GM06990 (cell line): ENCODE results near the gene KRTAP3-1.

Source experiments
- DNase-seq: peaks from one replicate; pipeline ENCODE4 v3.0.0-alpha.2; 2011; ENCODE audit not compliant: insufficient read length; ENCODE audit errors: extremely low read depth
- H3K27me3 ChIP-seq: replicated peaks from 2 replicates; pipeline ENCODE4 v1.6.0; 2011; ENCODE audit warnings: low read length; ENCODE audit not compliant: control insufficient read depth, insufficient read depth
- H3K36me3 ChIP-seq: 2 replicates; pipeline ENCODE4 v1.5.1; 2011; ENCODE audit warnings: low read length; ENCODE audit not compliant: control insufficient read depth, insufficient read depth
- H3K4me3 ChIP-seq: replicated peaks from 2 replicates; pipeline ENCODE4 v1.5.1; 2011; ENCODE audit warnings: low read depth, mild to moderate bottlenecking, control low read depth, low read length
- CTCF ChIP-seq: IDR thresholded peaks from 2 replicates; pipeline ENCODE4 v1.5.1; 2011; ENCODE audit warnings: low read length, control low read depth, mild to moderate bottlenecking, inconsistent platforms; ENCODE audit not compliant: insufficient read depth, poor library complexity, severe bottlenecking

KRTAP3-1 gene

GRCh38 chr17:41029633-41030245 lies 20.8 kb upstream of the KRTAP3-1 start, which contains the start of gene KRTAP1-4:
KRTAP1-4 (minus strand) TSS chr17:41030195; CDS start chr17:41030078, 117 bp downstream.
- no peak for TF ChIP-seq CTCF
- no peaks in the 10 kb centered on the region for H3K36me3 ChIP-seq
- no peak within 1 kb of the TSS for H3K4me3 ChIP-seq
- no peak for DNase-seq
- no peaks in the 10 kb centered on the region for H3K27me3 ChIP-seq

- Histone ChIP-seq H3K4me3 (no peak within 1 kb of the TSS), H3K36me3 (no peaks in the 10 kb centered on the region), H3K27me3 (no peaks in the 10 kb centered on the region)
- DNase-seq, result no peak
- TF ChIP-seq CTCF, result no peak
Observed at GRCh38 chr17:41026715-41027471, 18.0 kb upstream of the KRTAP3-1 start, which contains the start of gene KRTAP1-5. KRTAP1-5 (minus strand) TSS chr17:41027208; CDS start chr17:41027155, 53 bp downstream.

DNA sequence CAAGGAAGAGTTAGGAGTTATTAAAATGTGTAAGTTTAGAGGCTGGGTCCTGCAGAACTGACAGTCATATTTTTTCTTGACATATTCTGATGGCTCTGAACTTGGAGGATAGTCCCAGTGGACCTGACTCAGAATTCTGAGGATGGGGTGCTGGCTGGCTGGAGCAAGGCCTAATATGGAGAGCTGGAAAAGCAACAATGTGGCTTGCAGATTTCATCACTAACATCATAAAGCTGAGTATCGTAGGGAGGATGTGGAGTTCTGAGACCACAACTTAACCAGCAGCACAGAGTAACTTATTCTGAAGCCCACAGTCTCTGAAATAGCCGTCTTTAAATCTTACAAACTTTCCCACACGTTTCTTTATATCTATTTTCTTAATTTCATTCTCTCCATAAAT lies 15.8 kb upstream of the KRTAP3-1 start:
- TF ChIP-seq CTCF, result no peak
- no peak for DNase-seq
- H3K27me3 ChIP-seq, result no peaks in the 10 kb centered on the region
- H3K36me3 ChIP-seq, result no peaks in the 10 kb centered on the region
- no peak overlapping the region for H3K4me3 ChIP-seq

- no peaks in the 10 kb centered on the region for H3K27me3 ChIP-seq
- no peak for TF ChIP-seq CTCF
- no peaks in the 10 kb centered on the region for H3K36me3 ChIP-seq
- H3K4me3 ChIP-seq, result no peak overlapping the region
- DNase-seq, result no peak
Observed at GRCh38 chr17:41020336-41020735, 11.4 kb upstream of the KRTAP3-1 start.

GRCh38 chr17:41019415-41019814 lies 10.5 kb upstream of the KRTAP3-1 start:
- no peak for TF ChIP-seq CTCF
- Histone ChIP-seq H3K4me3 (no peak overlapping the region), H3K27me3 (no peaks in the 10 kb centered on the region), H3K36me3 (no peaks in the 10 kb centered on the region)
- no peak for DNase-seq
